GM12872 (cell line): Measurements from ENCODE around the gene ALKBH4.

Source experiments
- TF ChIP-seq, protein P1 (sequence below): IDR thresholded peaks from 3 replicates; pipeline ENCODE4 v1.5.1; 2011; ENCODE audit warnings: low read depth, mild to moderate bottlenecking, low read length, moderate library complexity; ENCODE audit not compliant: insufficient read depth

Gene ALKBH4

DNA sequence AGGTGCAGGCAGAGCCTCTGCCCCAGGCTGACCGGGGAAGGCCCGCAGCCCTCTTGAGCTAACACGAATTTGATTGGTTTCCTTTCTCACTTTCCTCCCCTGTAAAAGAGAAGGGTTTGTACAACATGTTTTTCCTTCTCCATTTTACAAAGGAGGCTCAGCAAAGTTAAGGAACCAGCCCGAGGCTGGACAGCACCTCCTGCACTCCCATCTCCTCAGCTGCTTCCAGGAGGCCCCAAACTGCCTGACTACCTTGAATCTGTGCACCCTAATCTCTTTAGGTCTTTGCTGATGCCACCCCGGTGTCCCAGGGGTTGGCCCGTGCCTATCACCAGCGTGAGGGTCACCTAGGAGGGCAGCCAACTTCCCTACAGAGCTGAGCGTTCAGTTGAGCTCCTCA lies 4.2 kb downstream of the ALKBH4 start:
- TF ChIP-seq, protein P1, sequence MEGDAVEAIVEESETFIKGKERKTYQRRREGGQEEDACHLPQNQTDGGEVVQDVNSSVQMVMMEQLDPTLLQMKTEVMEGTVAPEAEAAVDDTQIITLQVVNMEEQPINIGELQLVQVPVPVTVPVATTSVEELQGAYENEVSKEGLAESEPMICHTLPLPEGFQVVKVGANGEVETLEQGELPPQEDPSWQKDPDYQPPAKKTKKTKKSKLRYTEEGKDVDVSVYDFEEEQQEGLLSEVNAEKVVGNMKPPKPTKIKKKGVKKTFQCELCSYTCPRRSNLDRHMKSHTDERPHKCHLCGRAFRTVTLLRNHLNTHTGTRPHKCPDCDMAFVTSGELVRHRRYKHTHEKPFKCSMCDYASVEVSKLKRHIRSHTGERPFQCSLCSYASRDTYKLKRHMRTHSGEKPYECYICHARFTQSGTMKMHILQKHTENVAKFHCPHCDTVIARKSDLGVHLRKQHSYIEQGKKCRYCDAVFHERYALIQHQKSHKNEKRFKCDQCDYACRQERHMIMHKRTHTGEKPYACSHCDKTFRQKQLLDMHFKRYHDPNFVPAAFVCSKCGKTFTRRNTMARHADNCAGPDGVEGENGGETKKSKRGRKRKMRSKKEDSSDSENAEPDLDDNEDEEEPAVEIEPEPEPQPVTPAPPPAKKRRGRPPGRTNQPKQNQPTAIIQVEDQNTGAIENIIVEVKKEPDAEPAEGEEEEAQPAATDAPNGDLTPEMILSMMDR: no peak

DNA sequence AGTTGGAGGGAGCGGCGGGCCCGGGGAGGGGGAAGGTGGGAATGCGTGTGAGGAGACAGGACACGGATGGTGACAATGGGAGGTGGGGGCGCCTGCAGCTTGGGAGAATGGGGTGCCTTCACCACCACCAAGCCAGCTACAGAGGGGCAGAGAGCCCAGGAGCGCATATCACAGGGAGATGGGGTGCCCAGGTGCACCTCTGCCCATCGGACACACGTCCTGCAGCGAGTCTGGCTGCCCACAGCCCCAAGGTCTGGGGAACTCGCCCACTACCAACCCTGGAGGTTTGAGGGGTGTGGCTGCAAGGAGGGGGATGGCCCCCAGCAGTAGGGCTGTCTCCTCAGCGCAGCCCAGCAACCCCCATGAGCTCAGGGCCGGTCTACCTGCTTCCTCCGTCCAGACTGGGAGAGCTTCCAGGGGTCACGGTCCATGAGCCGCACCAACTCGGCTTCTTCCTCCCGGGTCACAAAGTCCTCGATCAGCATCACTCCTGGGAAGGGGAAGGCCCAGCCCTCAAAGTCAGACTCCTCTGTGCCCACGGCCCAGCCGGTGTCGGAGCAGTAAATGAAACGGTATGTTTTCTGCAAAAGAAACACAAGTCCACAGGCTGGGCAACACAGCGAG lies 5.3 kb downstream of the ALKBH4 start:
- TF ChIP-seq, protein P1: no peak

DNA sequence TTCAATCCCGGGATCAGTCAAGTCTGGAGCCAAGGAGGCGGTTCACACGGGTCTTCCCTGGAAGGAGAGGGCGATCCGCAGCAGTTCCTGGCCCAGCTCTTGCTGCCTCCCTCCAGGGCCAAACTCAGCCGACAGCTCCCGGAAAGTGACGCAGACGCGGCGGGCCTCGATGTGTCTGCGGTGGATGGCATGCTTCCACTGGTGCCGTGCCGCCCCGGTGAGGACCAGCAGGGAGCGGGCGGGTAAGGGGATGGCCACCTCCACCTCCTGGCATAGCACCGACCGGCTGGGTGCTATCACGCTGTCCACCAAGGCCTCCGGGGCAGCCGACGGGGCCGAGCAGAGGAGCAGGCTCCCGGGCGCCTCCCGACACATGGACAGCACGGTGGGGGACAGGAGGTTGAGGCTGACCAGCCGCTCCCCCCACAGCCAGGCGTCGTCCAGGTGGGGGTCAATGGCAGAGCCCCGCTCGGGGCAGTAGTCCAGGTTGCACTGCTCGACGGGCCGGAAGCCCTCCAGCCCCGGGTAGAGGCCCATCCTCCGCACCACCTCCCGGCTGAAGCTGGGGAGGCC lies 7.2 kb downstream of the ALKBH4 start:
- TF ChIP-seq, protein P1: no peak

DNA sequence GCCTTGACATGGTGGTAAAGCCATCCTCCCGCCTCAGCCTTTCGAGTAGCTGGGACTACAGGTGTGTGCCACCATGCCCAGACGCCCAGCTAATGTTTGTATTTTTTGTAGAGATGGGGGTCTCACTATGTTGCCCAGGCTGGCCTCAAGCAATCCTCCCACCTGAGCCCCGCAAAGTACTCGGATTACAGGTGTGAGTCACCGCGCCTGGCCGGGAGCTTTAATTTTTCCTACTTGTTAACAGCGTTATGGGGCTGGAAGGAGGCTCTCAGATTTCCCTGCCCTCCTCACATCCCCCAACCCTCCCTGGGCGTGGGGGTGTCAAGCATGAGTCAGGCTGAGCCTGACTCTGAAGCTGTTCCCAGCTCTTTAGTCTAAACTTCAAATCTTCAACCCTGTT lies 8.3 kb downstream of the ALKBH4 start:
- TF ChIP-seq, protein P1: no peak

DNA sequence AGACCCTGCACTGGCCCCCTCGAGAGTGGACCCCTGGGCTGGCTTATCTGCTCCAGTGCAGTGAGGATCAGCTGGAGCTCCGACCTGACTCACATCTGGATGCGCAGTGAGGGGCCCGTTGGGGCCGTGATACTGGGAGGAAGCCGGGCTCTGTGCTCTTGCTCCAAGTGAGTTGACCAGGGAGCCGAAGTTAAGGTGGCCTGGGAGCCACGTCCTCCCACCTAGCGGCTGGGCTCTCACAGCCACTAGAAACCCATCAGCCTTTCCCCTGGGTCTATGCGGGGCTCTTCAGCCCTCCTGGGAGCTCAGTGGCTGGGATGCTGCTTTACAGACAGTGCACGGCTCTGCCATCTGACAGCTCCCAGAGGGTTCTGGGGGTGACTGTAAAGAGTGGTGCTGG lies 9.1 kb downstream of the ALKBH4 start:
- TF ChIP-seq, protein P1: no peak

DNA sequence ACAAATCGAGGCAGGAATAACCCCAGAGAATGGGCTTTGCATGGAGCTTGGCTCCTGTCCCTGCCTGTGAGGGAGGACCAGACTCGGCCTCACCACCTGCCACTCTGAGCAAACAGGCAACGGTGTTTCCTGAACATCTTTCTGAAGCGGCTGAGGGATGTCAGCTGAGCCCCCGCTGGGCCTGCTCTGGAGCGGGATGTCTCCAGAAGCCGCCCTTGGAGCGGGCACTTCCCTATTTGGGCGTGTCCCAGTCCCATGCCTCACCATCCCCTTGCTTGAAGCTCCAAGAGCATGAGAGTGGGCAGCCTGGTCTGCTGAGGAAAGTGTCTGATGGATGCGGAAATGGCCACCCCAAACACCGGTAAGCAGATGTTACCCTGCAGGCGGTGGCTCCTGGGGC lies 10.2 kb downstream of the ALKBH4 start:
- TF ChIP-seq, protein P1: no peak

DNA sequence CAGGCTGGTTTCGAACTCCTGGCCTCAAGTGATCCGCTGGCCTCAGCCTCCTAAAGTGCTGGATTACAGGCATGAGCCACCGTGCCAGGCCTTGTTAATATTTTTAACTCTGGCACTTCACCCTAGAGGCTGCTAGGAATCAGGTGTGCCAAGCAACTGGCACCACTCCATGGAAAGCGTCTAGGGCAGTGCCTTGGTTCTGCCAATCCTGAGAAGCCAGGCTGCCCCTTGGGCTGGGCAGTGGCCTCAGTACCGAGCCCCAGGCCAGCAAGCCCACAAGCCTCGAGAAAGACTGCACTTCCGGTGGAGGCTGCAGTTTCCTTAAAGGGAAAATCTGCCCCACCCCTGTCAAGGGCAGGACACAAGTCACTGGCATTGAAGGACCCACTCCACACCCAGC lies 11.3 kb downstream of the ALKBH4 start:
- TF ChIP-seq, protein P1: no peak
